GM12874 (cell line): ENCODE data around the gene OR10G8.

Source experiments
- TF ChIP-seq, protein P1 (sequence below): IDR thresholded peaks from 2 replicates; pipeline ENCODE4 v1.5.1; 2011; ENCODE audit warnings: low read depth, mild to moderate bottlenecking, control low read depth, low read length, moderate library complexity; ENCODE audit not compliant: insufficient read depth

Gene OR10G8, protein sequence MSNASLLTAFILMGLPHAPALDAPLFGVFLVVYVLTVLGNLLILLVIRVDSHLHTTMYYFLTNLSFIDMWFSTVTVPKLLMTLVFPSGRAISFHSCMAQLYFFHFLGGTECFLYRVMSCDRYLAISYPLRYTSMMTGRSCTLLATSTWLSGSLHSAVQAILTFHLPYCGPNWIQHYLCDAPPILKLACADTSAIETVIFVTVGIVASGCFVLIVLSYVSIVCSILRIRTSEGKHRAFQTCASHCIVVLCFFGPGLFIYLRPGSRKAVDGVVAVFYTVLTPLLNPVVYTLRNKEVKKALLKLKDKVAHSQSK

DNA sequence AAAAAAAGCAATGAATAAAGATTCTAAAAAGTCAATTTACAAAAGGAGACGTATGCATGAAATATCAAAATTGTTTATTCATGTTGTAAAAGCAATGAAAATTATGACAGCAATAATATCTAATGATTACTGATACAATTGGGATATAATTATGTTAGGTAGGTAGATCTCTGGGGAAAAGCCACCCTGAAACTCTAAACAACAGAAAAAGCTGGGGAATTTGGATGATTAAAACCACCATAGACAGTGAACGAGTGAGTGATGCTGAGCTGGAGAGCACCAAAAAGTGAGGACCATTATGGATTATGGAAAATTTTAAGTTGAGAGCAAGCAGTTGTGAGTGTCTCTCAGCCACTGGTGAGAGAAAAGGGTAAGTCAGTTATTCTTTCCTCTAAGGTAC, at the start of gene OR10G8:
TSS of gene OR10G8 (plus strand) at position 301 of the 400 bp plus-strand sequence. CDS start 2,825 bp downstream, outside the sequence.
- TF ChIP-seq, protein P1, sequence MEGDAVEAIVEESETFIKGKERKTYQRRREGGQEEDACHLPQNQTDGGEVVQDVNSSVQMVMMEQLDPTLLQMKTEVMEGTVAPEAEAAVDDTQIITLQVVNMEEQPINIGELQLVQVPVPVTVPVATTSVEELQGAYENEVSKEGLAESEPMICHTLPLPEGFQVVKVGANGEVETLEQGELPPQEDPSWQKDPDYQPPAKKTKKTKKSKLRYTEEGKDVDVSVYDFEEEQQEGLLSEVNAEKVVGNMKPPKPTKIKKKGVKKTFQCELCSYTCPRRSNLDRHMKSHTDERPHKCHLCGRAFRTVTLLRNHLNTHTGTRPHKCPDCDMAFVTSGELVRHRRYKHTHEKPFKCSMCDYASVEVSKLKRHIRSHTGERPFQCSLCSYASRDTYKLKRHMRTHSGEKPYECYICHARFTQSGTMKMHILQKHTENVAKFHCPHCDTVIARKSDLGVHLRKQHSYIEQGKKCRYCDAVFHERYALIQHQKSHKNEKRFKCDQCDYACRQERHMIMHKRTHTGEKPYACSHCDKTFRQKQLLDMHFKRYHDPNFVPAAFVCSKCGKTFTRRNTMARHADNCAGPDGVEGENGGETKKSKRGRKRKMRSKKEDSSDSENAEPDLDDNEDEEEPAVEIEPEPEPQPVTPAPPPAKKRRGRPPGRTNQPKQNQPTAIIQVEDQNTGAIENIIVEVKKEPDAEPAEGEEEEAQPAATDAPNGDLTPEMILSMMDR: no peak

DNA sequence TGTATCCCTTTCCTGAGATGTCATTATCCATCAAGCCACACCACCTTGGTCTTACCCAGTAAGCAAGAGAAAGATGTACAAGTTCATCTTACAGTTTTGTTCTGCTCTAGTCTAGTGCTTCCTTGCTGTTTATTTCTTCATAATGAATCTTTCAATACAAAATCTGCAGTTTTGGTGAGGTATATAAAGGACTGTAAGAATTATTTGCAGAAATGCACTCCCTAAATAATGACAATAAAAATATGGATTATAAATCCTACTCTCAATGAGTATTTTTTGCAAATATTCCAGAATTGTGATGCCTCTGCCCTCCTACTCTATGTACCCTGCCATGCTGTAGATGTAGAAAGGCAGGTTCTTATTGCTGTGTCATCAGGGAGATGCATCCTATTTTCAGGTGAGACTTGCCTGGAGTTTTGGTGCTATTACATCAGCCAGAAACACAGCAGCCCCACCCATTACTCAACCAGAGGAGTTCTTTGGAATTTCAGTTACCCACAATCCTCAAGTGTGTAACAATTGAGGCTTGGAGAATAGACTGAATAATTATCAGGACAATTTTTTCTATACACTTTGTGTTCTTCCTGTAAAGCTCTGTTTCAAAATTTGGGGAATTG, 48.8 kb upstream of the OR10G8 start, which contains the start of gene OR10S1:
TSS of gene OR10S1 (minus strand) at position 51 of the 617 bp plus-strand sequence. CDS start 117 bp downstream, outside the sequence.
- TF ChIP-seq, protein P1: no peak

DNA sequence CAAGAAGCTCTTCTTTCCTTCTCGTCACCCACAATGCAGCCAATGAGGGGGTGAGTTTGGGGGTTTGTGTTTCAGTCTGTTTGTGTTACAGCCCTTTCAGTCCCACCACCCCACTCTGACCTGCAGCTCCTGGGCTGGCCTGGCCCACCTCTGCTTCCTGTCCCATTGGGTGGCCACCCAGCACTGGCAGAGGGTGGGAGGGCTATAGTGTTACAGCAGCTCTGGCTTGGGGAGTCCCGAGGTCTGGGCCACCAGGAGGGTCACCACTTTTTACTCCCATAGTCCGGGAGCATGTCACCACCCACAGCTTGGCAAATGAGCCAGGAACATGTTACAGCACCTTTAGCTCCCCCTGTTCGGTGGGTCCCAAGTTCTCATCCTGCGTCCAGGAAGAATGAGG, 47.3 kb upstream of the OR10G8 start:
- TF ChIP-seq, protein P1: no peak

DNA sequence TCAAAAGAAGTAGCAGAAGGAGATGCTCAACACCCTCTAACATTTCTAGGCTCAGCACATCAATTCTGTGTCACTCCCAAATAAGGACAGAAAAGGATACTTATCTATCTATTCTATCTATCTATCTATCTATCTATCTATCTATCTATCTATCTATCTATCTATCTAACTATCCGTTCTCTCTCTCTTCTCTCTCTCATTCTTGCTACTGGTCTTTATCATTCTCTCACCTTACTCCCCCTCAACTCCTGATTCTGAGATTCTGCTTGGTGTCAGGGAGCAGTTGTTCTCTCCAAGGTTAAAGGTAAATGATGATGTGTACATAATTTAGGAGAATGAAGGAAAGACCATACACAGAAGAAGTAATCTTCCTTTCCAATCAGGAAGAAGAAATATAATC, 31.5 kb upstream of the OR10G8 start, which contains the start of gene OR10G6:
TSS of gene OR10G6 (minus strand) at position 43 of the 400 bp plus-strand sequence. CDS start at position 43, 0 bp downstream.
- TF ChIP-seq, protein P1: no peak

DNA sequence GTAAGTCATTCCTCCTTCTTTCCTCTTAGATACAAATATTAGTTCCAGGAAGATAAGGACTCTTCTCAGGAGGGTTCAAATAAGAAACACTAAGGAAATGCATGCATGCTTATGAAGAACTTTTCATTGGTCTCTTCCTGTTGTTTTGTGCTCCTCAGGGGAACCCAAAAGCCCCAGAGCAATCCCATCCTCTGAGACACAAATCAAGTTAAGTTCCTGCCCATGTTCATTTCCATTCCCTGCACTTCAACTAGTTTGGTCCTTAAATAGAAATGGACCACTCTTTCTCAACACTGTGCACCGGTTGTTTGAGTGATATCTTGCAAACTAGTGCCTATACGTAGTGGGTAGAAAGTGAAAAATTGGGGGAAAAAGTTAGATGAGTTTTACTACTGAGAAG, 13.9 kb upstream of the OR10G8 start, which contains the start of gene OR10G4:
TSS of gene OR10G4 (plus strand) at position 301 of the 400 bp plus-strand sequence. CDS start 2,578 bp downstream, outside the sequence.
- TF ChIP-seq, protein P1: no peak

DNA sequence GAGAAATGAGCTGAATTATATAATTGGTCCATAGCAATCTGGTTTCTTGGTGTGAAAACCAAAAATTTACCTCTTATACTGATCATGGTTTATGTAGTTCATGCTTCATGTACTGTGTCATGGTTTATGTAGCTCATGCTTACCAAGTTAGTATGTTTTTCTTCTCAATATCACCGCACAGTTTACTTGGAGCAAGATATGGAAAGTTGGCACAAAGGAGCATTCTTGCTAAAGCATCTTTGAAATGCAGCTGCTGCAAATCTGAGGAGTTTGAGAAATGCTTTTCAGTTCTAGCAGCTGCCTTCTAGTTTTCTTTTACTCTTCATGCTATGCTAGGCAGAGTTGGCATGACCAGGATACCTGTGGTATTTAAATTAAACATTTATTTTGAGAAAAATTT, 10.1 kb downstream of the OR10G8 start:
- TF ChIP-seq, protein P1: no peak

DNA sequence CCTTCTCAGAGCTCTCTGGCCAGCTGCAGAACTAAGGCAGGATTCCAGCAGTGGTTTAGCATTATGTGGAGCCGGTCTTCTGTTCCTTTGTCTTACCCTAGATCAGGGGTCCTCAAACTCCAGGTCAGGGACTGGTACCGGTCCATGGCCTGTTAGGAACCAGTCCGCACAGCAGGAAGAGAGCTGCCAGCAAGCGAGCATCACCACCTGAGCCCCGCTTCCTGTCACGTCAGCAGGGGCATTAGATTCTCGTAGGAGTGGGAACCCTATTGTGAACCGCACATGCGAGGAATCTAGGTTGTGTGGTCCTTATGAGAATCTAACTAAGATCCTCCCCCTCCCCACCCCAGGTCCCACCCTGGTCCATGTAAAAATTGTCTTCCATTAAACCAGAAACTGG, 13.0 kb downstream of the OR10G8 start:
- TF ChIP-seq, protein P1: no peak
